ENCODE data around the gene TMEM217.

The TMEM217 gene

GRCh38 chr6:37279366-37280134 is 21.6 kb upstream of the TMEM217 start:
- FAIRE-seq: no peak

- no peak for FAIRE-seq
Measured at GRCh38 chr6:37277001-37277409, 19.1 kb upstream of the TMEM217 start.

GRCh38 chr6:37275350-37275749 is 17.4 kb upstream of the TMEM217 start:
- no peak for FAIRE-seq

DNA sequence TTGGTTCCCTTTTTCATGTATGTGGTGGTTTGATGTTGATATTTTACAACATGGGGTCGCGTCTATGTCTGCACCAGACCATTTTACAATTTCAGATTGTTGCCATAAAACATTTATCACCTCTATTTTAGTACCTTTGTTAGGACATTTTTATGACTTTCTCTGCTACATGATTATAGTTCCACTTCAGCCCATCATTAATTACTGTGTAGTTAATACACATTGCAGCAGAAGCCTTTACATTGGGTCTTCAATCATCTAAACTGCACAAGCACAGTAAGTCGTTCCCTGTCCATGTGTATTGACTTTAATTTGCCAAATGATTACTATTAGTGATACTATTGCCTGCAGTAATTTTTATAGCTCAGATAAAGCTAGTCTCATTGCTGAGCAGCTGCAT is 15.7 kb upstream of the TMEM217 start:
- no peak for FAIRE-seq

GRCh38 chr6:37272834-37273566 is 15.1 kb upstream of the TMEM217 start:
- no peak for FAIRE-seq

DNA sequence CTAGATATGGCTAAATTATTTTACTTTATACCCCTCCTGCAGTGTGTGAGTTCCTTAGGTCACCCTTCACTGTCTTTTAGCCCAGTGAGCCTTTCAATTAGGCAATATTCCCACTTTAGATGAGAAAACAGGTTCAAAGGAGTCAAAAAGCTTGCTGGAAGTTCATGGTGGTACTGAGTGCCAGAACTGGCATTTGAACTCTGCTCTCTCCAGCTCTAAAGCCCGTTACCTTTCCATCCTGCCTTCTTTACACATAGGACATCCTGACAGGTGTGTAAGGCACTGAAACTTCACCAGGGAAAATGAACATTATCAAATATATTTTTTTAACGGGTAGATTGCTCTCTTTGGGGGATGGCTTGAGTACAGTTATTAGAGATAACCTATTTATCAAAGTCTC is 11.2 kb upstream of the TMEM217 start:
- no peak for FAIRE-seq

- no peak for FAIRE-seq
Measured at GRCh38 chr6:37265860-37266259, 7.9 kb upstream of the TMEM217 start.

DNA sequence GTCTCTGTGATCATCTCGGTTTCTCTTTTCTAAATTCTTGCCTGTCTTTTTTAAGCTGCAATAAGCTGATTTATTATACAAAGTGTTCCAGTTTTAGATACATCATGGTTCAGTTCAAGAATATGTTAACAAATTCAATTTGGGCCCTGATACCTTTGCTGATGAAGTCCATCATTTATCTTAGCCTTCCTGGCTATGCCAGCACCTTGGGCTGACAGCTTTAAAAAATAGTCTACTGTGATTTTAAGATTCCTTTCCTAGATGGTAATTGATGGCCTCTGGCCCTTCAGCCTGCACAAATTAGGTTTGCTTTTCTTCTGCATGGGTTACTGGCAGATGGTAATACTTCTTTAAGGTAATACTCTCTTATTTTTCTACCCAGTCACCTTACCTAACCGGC is 7.1 kb upstream of the TMEM217 start:
- no peak for FAIRE-seq

DNA sequence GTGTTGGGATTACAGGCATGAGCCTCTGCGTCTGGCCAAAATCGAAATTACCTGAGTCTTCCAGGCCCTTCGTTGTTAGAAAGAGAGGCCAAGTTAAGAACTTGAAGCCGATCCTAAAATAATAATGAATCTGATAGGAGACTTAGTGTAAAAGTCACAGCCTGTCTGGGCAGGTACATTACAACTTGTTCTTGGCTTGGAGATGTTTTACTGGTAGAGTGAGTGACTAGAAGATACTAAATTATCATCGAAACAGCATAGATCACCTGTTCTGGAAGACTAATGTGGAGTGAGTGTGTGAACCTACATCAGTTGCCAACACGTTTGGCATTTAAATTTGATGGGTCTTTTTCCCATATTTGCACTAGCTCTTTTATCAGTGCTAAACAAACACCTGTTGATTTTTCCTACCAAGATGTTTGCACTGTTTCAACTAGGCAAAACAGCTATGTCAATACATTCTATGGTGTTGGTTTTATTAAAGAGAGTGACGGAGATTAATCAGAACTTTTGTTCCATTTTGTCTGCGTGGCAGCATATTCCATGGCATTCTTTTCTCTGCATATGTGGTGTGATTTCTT is 4.6 kb upstream of the TMEM217 start:
- no peak for FAIRE-seq

GRCh38 chr6:37261198-37261597 is 3.3 kb upstream of the TMEM217 start:
- FAIRE-seq: no peak

DNA sequence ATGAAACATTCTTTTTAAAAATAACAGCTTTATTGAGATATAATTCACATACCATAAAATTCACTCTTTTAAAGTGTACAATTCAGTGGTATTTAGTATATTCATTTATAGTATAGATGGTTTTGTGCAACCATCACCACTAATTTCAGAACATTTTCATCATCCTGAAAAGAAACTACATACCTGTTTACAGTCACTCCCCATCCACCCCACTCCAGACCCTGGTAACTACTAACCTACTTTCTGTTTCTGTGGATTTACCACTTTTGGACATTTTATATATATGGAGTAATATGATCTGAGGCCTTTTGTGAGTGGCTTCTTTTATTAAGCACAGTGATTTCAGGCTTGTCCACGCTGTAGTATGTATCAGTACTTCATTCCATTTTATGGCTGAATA is 2.5 kb upstream of the TMEM217 start:
- no peak for FAIRE-seq

DNA sequence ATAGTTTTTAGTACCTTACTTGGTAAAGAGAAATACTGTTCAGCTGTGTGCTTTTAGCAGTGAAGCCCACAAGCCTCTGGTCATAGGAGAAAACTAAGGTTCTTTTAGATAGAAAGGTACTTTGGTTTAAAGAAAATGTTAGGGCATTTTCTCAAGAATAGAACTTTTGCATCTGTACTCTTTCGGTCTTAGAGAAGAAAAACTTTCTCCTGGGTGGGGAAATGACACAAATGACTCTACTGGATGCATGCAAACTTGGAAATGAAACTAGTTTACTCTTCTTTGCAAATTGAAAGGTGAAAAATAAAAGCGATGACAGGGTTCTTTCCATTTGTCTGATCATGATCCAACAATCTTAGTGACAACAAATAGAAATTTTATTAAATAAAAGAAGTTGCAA is 2.1 kb upstream of the TMEM217 start:
- no peak for FAIRE-seq

GRCh38 chr6:37259191-37259590 is 1.2 kb upstream of the TMEM217 start:
- no peak for FAIRE-seq

GRCh38 chr6:37258405-37259105 is 611 bp upstream of the TMEM217 start:
- FAIRE-seq: no peak

- FAIRE-seq: no peak
Measured at GRCh38 chr6:37257320-37257633, 667 bp downstream of the TMEM217 start.

DNA sequence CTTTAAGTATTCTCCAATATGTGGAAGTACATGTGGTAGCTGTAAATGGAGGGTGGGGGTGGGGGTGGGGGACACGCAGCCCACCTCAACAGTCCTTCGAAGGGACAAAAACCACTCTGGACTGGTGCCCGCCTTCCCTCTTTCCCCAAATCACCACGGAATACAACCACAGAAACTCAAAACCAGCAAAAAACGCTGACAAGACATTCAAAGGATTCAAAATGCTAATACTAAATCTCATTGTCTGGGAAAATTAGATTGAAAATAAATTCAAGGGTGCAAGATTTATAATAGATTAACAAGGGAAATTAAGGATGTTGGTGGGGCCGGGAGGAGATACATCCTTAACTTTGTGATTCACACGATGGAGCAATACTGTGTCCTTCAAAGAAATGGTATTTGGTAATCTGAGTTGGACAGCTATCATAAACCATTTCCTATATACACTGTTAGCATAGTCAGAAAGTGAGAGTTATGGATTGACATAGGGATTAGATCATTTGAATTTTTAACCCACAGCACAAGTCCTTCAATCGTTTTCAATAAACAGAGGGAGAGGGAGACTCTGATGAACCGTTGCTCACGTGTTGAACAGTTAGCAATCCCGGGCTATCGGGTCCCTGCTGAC is 1.1 kb downstream of the TMEM217 start:
- no peak for FAIRE-seq

GRCh38 chr6:37254881-37255280 is 3.1 kb downstream of the TMEM217 start:
- FAIRE-seq: no peak

DNA sequence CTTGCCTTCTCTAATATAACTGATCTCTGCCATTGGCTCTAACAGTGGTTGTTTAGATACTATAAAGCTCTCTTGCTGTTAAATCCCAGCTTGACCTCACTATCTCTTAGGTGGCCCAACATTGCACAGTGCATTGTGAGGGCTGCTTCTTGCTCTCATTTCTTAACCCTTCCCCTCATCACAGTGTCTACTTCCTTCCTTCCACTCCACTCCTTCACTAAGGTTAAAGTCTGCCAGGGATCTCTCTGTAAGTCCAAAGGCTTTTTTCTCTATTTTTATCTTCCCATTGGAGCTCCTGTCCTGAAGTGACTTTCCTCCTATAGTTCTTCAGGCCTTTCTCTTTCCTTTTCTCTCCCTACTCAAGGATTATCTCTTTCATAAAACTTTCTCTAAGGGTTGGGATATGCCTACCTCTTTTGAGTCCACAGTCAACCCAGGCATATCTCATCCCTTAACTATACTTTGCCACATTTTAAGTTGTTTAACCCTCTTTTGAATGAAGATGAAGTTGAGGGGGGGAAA is 4.4 kb downstream of the TMEM217 start:
- FAIRE-seq: no peak

DNA sequence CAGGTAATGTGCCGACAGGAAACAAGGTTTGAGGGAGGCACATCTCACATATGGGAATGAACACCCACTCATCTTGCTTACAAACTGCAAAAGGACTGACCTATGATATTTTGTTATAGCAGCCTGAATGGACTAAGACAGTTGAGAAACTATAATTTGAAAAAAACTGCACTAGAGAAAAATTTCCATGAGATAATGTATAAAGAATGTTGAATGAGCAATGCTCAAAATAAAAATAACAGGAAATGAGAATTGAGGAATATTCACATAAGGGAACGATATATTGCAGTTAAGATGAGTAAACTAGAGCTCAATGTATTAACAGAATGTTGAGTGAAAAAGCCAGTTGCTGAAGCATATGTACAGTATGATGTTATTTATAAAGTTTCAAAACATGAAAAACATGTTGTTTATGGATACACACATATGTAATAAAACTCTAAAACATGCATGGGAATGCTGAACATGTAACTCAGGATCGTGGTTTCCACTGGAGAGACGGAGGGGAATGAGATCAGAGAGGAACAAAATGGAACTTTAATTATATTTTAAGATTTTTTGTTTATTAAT is 6.6 kb downstream of the TMEM217 start:
- FAIRE-seq: no peak

DNA sequence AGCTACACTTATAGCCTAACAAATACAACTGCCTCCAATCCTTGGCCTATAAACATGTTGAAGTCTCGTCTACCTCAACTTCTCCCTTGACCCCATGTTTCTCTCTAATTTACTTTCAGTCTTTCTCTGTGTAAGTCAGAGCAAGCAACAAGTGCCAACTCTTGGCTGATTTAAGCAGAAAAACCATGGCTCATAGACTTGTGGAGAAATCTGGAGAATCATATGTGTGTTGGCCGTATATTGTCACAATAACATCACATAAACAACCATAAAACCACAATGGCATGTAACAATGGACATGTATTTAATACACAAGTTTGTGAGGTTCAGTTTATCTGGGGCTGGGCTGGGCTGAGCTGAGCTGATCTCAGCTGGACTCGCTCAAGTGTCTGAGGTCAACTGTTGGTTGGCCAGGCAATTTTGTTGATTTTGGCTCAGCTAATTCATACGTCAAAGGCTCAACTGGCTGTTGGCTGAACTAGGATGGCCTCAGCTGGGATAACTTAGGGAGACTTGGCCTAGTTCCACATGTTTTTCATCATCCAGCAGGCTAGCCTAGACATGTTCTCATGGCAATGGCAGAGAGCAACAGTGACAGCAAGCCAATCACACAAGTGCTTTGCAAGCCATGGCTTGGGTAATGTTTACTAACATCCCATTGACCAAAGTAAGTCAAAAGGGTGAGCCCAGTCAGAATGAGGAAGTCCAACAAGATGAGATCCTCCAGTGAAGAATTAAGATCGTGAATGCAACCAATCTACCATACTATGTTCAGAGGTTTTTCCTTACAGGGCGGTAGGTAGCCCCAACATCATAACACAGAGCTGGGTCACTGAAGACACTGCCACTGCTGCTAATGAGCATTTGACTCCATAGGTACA is 13.3 kb downstream of the TMEM217 start:
- no peak for FAIRE-seq

DNA sequence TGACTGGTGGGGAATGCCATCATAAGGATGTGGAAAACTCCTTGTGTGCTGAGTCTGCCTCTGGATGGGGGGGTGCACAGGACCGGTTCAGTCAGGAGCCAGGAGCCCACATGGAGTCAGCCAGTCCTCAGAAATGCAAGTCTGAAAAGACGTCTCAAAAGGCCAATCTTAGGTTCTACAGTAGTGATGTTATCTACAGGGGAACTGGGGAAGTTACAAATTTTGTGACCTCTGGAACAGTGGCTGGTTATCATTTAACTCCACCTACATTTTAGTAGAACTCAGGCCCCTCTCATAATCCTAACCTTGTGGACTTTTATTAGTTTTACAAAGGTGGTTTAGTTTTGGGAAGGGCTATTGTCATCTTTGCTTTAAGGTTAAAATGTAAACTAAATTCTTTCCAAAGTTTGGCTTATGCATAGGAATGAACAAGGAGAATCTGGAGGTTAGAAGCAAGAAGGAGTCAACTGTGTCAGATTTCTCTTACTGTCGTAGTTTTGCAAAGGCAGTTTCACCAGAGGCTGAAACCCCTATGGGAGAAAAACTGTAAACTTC is 14.1 kb downstream of the TMEM217 start:
- no peak for FAIRE-seq

All from colon (tissue), 2 donors.